Activated T-cell treated with anti-CD3 and anti-CD28 coated beads, Interleukin-2, amount 50 U/mL, for 1 hour (primary cell): ENCODE results near the gene PRKN.

ENCODE experiments used
- DNase-seq: peaks from one replicate; pipeline ENCODE4 v3.0.0-alpha.2; 2020

PRKN gene

GRCh38 chr6:162369091-162369490 lies 358.5 kb downstream of the PRKN start:
- no peak for DNase-seq

- DNase-seq, result no peak
Observed at GRCh38 chr6:162364488-162364887, 363.1 kb downstream of the PRKN start.

GRCh38 chr6:162363757-162364156 lies 363.8 kb downstream of the PRKN start:
- no peak for DNase-seq

- no peak for DNase-seq
Observed at GRCh38 chr6:162360901-162361567, 366.5 kb downstream of the PRKN start.

- DNase-seq, result no peak
Observed at GRCh38 chr6:162358625-162359024, 368.9 kb downstream of the PRKN start.

- DNase-seq, result no peak
Observed at GRCh38 chr6:162345051-162345511, 382.5 kb downstream of the PRKN start.

- DNase-seq, result no peak
Observed at GRCh38 chr6:162344646-162345010, 382.9 kb downstream of the PRKN start.

- no peak for DNase-seq
Observed at GRCh38 chr6:162343936-162344645, 383.5 kb downstream of the PRKN start.

GRCh38 chr6:162343198-162343935 lies 384.2 kb downstream of the PRKN start:
- no peak for DNase-seq

- no peak for DNase-seq
Observed at GRCh38 chr6:162337412-162337811, 390.2 kb downstream of the PRKN start.

- DNase-seq, result no peak
Observed at GRCh38 chr6:162336359-162336758, 391.2 kb downstream of the PRKN start.

- DNase-seq, result no peak
Observed at GRCh38 chr6:162332365-162332764, 395.2 kb downstream of the PRKN start.

GRCh38 chr6:162331911-162332310 lies 395.7 kb downstream of the PRKN start:
- no peak for DNase-seq

- no peak for DNase-seq
Observed at GRCh38 chr6:162325826-162326225, 401.7 kb downstream of the PRKN start.

- DNase-seq, result no peak
Observed at GRCh38 chr6:162325051-162325450, 402.5 kb downstream of the PRKN start.

- DNase-seq, result no peak
Observed at GRCh38 chr6:162315291-162315690, 412.3 kb downstream of the PRKN start.

GRCh38 chr6:162313922-162314660 lies 413.5 kb downstream of the PRKN start:
- DNase-seq, result no peak

GRCh38 chr6:162307865-162308264 lies 419.7 kb downstream of the PRKN start:
- no peak for DNase-seq

GRCh38 chr6:162306616-162307015 lies 420.9 kb downstream of the PRKN start:
- no peak for DNase-seq

- no peak for DNase-seq
Observed at GRCh38 chr6:162301128-162301527, 426.4 kb downstream of the PRKN start.

- DNase-seq, result no peak
Observed at GRCh38 chr6:162294029-162294428, 433.5 kb downstream of the PRKN start.

- DNase-seq, result no peak
Observed at GRCh38 chr6:162292915-162293314, 434.7 kb downstream of the PRKN start.

GRCh38 chr6:162290846-162291465 lies 436.6 kb downstream of the PRKN start:
- no peak for DNase-seq
